Stimulated activated naive CD4-positive, alpha-beta T cell (primary cell): ENCODE data around the gene CDADC1.

Experiments used
- DNase-seq, 6 experiments: peaks; one replicate each; lab custom pipeline; 2025; lab: John Stamatoyannopoulos, UW

Gene CDADC1

GRCh38 chr13:49295244-49295643 is 47.5 kb downstream of the CDADC1 start:
- DNase-seq: no peak

DNA sequence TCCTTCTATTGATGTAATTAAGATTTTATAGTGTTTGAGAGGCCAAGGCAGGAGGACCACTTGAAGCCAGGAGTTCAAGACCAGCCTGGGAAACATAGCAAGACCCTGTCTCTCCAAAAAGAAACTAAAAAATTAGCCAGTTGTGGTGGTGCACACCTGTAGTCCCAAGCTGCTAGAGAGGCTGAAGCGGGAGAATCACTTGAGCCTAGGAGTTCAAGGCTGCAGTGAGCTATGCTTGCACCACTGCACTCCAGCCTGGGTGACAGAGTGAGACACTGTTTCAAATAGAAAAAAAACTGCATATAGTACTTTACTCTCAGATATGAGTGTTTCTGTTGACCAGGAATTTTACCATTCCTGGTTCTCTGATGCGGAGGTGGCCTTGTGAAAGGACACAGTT is 48.9 kb downstream of the CDADC1 start:
- DNase-seq: no peak

GRCh38 chr13:49297338-49297737 is 49.6 kb downstream of the CDADC1 start:
- DNase-seq: no peak

- DNase-seq: no peak
Observed at GRCh38 chr13:49298416-49298815, 50.7 kb downstream of the CDADC1 start.

DNA sequence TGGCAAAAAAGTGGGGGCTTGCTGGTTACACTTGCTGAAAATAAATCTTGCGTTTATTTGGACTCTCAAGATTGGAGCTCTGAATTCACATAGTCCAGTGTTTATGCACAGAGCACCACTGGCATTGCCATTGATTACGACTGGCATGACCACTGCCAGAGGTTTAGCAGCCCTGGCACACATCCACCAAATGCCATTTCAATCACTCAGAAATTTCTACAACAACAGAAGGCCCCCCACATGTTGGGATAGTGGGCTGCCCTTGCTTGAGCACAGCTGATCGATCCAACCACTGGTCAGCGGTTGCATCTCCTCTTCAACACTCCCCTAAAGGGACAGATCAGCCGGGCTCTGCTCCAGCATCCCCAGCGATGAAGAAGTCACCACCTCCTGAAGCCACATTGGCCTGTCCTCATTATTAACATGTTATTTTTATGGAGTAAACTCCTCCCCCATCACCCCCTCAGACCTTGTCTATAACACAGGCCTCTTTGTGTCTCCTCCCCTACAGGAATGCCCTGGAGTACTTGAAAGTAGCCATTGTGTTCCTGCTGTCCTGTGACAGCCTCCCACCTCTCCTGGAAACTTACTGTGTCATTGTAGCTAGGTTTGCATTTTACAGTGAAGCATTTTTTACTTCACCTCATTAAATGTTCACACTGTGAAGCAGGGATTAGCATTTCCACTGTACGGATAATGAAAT is 51.3 kb downstream of the CDADC1 start:
- no peak for DNase-seq

GRCh38 chr13:49300276-49300675 is 52.6 kb downstream of the CDADC1 start:
- no peak for DNase-seq

DNA sequence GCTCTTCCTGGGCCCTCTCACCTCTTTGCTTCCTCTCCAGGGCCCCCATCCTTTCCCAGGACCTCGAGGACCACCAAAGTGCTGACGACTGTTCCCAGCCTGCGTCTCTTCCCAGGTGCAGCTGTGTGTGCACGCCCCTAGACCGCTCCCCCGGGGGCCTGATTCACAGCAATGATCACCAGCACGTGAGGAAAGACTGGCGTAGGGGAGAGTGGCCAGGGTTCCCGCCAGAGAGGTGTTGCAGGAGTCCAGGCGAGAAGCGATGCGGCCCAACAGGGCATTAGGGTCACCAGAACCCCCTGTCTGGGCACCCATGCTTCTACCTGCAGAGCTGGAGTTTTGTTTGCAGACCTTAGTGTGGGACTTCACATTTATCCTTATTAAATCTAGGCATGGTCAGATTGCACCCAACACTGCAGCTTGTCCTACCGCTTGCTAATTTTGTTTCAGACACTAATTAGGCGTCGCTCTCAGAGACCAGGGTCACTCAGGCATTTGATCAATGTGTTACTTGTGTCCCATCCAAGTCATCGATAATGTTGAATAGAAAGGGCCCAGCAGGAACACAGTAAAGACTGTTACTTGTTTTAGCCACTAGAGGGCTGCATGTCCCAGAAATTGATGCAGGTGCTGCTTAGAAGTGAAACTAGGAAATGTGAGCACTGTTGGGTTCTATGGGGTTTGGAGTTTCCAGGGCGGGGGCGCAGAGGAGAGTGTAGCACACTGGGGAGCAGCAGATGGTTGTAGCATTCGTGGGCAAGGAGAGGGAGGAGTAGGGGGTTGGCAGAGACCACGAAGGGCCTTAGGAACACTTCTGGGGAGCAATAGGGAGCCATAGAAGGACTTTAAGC is 53.2 kb downstream of the CDADC1 start:
- peak; percentile 27 to 80 (median 55) for DNase-seq

DNA sequence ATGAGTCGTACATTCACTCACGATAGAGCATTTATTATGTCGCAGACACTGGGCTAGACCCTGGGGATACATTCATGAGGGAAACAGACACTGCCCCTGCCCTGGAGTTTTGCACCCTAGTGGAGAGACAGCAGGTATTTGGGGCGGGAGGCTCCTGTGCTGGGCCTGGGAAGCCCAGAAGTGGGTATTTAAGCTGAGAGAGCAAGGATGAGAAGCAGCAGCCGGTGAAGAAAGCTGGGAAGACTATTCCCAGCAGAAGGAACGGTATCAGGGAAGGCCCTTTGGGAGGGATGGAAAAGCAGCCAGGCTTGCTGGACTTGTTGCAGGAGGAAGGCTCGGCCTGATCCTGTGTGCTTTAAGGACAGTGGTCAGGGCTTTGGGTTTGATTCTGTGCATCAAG is 54.5 kb downstream of the CDADC1 start:
- DNase-seq: no peak

DNA sequence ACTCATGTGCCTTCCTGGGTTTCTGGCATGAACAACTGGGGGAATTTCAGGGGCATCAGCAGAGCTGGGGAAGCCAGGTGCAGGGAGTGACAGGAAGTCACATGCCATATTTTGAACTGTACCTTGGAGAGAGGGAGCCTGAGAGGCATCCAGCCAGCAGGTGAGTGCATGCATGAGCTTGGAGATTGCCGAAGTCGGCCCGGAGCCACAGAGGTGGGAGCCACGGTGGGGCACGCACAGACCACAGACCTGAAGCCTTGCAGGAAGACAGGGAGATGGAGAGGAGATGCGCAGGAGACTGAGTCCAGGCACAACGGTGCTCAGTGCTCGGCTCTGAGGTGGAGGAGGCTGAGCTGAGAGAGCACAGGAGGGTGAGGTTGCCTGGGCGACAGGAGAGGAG is 55.1 kb downstream of the CDADC1 start:
- no peak for DNase-seq

- DNase-seq: no peak
Observed at GRCh38 chr13:49303533-49304252, 56.0 kb downstream of the CDADC1 start.

GRCh38 chr13:49304356-49304755 is 56.6 kb downstream of the CDADC1 start:
- no peak for DNase-seq

GRCh38 chr13:49304763-49305700 is 57.3 kb downstream of the CDADC1 start:
- no peak for DNase-seq

DNA sequence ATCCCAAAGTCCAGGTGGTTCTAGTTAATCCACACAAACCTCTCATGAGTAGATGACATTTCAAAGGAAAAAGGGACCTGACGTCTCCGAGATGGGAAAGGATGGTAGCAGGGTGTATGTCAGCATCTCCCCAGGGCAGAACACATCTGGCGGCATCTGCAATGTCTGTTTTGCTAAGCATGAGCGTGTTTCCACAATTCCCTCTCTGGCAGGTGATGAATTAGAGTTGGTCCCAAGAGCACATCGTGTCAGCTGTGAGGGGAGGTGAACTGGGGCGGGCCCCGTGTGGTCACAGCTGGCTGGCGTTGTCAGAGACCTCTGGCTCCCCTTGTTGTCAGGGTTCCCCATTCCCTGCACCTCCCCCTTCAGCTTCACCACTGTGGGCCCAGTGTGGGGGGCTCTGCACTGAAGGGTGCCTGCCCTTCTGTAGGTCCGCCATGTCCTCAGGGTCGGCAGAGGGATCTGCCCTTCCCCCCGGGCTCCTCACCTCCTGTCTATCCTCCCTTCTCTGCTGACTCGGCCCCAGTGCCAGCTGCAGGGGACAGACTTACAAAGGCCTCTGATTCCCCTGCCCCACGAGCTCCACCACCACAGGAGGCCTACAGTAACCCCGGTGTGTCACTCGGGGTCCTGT is 58.2 kb downstream of the CDADC1 start:
- no peak for DNase-seq

DNA sequence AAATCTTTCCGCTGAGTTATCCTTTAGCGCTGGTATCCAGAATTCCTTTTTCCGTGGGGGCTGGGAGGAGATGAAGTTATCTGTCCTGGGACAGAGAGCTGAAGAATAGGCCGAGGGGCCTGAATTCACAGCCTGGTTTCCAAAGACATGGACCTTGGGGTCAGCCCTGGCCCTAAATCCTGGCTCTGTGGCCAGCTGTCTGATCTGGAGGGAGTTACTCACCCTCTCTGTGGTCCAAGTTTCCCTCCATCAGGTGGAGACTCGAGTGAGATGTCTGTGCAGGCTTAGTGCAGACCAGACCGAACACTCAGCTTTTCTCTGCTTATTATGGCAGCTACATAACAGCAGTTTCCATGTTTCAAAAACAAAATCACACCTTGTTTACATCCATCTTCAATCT is 59.6 kb downstream of the CDADC1 start:
- DNase-seq: no peak

DNA sequence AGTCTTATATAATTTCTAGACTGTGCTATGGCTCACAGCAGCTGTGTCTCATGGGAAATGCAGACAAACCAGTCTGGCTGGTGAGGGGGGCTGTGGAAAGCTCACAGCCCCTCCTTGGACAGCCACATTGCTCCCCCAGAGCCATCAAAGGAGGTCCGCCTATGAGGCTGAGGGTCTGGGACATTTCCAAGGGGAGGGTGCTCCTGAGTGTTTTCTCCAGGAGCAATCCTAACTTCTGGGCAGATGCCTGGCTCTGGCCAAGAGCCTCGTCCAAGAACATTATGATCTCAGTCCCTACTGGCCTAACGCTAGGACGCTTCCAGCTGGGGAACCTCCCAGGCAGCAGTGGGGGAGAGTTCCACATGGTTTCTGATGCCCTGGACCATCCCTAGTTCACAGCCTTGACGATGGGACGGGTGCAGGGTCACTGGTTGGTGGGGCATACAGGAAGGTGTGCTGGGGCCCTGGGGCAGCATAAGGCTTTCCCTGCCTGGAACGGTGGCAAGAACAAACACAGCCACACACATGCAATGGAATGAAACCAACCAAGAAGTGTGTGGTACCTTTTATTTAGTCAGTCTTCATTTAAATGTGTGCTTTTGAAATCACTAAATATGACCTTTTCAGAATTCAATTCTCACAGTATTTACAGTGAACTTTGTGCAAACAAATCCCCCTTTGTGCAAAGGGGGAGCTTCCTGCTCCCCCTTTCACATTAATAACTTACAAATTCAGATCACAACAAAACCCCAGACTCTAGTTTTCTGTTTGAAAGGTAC is 60.6 kb downstream of the CDADC1 start:
- DNase-seq: no peak

DNA sequence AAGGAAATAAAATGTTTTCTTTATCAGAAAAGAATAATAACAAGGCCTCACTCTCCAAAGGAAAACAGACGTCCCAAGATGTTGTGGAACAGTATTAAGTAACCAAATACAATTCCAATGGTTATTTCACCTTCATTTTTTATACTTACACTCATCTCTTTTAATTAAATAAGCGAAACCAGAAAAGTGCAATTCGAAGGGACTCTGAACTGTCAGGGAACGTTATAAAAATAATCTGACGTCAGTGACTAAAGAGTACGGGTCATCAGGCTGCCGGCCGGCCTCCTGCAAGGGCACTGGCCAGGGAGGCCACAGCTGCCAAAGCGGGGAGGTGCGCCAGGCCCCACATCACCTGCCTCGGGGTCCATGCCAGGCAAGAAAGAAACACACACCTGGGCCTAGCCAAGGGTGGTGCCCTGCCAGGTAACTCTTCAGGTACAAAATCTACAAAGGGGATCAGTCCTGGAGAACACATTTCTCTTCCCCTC is 61.2 kb downstream of the CDADC1 start:
- no peak for DNase-seq

- no peak for DNase-seq
Observed at GRCh38 chr13:49310251-49310650, 62.5 kb downstream of the CDADC1 start.

DNA sequence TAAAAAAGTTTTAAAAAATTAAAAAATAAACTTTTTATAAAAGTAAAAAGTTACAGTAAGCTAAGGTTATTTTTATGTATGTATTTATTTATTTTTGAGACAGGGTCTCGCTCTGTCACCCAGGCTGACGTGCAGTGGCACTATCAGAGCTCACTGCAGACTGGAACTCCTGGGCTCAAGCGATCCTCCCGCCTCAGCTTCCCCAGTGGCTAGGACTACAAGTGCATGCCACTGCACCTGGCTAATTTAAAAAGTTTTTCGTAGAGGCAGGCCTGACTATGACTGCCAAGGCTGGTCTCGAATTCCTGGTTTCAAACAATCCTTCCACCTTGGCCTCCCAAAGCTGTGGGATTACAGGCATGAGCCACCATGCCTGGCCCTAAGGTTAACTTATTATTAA is 64.1 kb downstream of the CDADC1 start:
- DNase-seq: no peak

DNA sequence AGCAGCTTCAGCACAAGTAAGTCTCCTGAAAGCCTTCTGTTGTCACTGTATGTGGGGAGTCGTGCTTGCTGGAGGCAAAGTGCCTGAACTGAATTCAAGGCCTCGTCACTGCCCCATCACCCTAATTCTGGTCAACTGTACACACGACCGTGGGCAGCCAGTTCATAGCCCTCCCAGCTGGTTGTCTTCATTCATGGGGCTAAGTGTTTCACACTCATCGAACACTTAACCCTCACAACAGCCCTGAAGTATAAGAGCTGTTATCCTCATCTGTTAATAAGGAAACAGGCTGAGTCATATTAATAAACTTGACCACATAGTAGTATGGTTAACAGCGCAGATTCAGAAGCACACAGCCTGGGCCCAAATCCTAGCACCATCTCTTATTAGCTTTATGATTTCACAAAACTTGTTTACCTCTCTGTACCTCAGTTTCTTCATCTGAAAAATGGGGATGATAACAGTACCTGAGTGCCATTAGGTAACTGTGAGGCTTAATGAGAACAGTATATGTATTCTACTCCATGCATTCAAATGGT is 66.7 kb downstream of the CDADC1 start:
- no peak for DNase-seq

GRCh38 chr13:49315036-49315565 is 67.4 kb downstream of the CDADC1 start:
- DNase-seq: no peak
